Parathyroid adenoma (tissue), 2 donors: Measurements from ENCODE around the gene TPRG1L.

Experiments used
- H2AFZ ChIP-seq: fragments of 300-600 bp; sonication (generic); one replicate; pipeline ENCODE4 v1.7.0; 2017; ENCODE audit warnings: antibody characterized with exemption, mild to moderate bottlenecking
- H3K27ac ChIP-seq: fragments of 300-600 bp; sonication (generic); one replicate; pipeline ENCODE4 v1.7.0; 2017
- H3K27me3 ChIP-seq: fragments of 300-600 bp; sonication (generic); one replicate; pipeline ENCODE4 v1.7.0; 2017; ENCODE audit warnings: low read length; ENCODE audit not compliant: control insufficient read depth, insufficient read depth
- H3K36me3 ChIP-seq: fragments of 300-600 bp; sonication (generic); one replicate; pipeline ENCODE4 v1.7.0; 2017; ENCODE audit warnings: low read length; ENCODE audit not compliant: control insufficient read depth, insufficient read depth
- H3K4me1 ChIP-seq: fragments of 300-600 bp; sonication (generic); one replicate; pipeline ENCODE4 v1.7.0; 2017; ENCODE audit warnings: control low read depth
- H3K4me2 ChIP-seq: fragments of 300-600 bp; sonication (generic); one replicate; pipeline ENCODE4 v1.7.0; 2017; ENCODE audit warnings: low read length
- H3K4me3 ChIP-seq: fragments of 300-600 bp; sonication (generic); one replicate; pipeline ENCODE4 v1.7.0; 2017; ENCODE audit warnings: low read depth, low read length
- H3K79me2 ChIP-seq: fragments of 300-600 bp; sonication (generic); one replicate; pipeline ENCODE4 v1.7.0; 2017; ENCODE audit warnings: control low read depth
- H3K9ac ChIP-seq: fragments of 300-600 bp; sonication (generic); one replicate; pipeline ENCODE4 v1.7.0; 2017; ENCODE audit warnings: mild to moderate bottlenecking
- H3K9me3 ChIP-seq: fragments of 300-600 bp; sonication (generic); one replicate; pipeline ENCODE4 v1.7.0; 2017; ENCODE audit warnings: low read length; ENCODE audit not compliant: control insufficient read depth
- TF ChIP-seq, protein P1 (sequence below): fragments of 300-600 bp; sonication (generic); IDR thresholded peaks from one replicate; pipeline ENCODE4 v1.7.0; 2017; ENCODE audit warnings: antibody characterized with exemption, mild to moderate bottlenecking
- donor health status: primary hyperparathyroidism.

The TPRG1L gene

DNA sequence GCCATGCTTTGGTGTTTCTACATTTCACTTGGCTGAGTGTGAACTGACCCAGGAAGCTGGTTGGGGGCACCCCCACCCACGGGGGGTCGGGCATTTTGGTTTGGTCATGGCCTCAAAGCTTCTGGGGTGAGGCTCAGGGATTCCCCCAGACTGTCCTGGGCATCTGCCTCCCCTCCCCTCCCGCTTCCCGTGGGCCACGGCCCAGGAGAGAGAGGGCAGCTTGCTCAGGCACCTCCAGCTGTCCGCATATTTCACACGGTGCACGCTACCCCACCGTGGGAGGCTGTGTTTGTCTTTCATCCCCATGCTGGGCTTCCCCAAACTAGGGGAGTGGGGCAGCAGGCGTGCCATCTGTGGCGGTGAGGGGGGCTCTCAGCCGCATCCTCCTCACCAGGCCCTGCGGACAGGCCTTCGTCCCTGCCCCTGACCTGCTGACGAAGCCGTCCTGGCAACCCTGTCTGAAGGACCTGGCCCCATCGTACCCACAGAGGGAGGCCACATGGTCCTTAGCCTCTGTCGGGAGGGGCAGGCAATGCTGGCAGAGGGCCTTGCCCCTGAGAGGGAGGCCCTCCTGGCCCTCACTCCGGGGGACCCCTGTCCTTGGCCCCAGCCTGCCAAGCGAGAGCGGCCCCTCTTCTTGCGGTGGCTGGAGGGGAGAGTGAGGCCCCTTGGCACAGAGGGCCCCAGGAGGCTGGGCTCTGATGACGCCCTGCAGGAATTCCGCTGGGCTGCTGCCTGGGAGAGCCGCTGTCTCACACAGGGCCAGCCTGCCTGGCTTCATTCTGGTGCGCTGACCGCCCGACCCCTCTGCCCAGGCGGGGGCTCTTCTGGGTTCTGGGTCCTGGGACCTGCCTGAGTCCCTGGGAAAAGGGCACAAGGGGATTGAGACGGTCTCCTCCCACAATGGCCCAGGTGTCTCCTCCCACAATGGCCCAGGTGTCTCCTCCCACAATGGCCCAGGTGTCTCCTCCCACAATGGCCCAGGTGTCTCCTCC lies 49.6 kb downstream of the TPRG1L start:
- no peak overlapping the region for H2AFZ ChIP-seq
- no peaks in the 10 kb centered on the region for H3K4me1 ChIP-seq
- H3K27ac ChIP-seq, result no peak overlapping the region
- H3K9ac ChIP-seq, result no peak overlapping the region
- H3K27me3 ChIP-seq, result no peaks in the 10 kb centered on the region
- H3K4me2 ChIP-seq, result no peak overlapping the region
- no peaks in the 10 kb centered on the region for H3K36me3 ChIP-seq
- H3K4me3 ChIP-seq, result no peak overlapping the region
- TF ChIP-seq, protein P1, sequence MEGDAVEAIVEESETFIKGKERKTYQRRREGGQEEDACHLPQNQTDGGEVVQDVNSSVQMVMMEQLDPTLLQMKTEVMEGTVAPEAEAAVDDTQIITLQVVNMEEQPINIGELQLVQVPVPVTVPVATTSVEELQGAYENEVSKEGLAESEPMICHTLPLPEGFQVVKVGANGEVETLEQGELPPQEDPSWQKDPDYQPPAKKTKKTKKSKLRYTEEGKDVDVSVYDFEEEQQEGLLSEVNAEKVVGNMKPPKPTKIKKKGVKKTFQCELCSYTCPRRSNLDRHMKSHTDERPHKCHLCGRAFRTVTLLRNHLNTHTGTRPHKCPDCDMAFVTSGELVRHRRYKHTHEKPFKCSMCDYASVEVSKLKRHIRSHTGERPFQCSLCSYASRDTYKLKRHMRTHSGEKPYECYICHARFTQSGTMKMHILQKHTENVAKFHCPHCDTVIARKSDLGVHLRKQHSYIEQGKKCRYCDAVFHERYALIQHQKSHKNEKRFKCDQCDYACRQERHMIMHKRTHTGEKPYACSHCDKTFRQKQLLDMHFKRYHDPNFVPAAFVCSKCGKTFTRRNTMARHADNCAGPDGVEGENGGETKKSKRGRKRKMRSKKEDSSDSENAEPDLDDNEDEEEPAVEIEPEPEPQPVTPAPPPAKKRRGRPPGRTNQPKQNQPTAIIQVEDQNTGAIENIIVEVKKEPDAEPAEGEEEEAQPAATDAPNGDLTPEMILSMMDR, result no peak
- H3K79me2 ChIP-seq, result no peaks in the 10 kb centered on the region
- no peaks in the 10 kb centered on the region for H3K9me3 ChIP-seq

DNA sequence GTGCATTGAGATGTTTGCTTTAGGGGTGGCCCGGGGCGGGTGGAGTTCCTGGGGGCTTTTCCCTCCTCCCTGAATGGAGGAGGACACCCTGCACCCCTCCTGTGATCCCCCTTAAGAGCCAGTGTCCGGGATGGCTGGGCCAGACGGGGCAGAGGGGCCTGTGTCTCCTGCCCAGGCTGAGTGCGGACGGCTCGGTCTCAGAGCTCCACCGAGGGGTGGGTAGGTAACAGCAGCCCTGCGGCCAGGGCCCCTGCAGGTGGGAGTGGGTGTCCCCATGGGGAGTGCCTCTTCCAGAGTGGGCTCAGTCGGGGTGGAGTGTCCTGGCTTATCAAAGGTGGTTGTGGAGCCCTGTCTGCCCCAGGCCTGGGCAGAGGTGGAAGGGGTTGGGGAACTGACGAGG lies 50.6 kb downstream of the TPRG1L start:
- H3K27me3 ChIP-seq, result no peaks in the 10 kb centered on the region
- no peaks in the 10 kb centered on the region for H3K79me2 ChIP-seq
- no peaks in the 10 kb centered on the region for H3K4me1 ChIP-seq
- H3K9ac ChIP-seq, result no peak overlapping the region
- H3K4me3 ChIP-seq, result no peak overlapping the region
- H2AFZ ChIP-seq, result no peak overlapping the region
- H3K9me3 ChIP-seq, result no peaks in the 10 kb centered on the region
- H3K36me3 ChIP-seq, result no peaks in the 10 kb centered on the region
- no peak overlapping the region for H3K27ac ChIP-seq
- TF ChIP-seq, protein P1, result no peak
- H3K4me2 ChIP-seq, result no peak overlapping the region

DNA sequence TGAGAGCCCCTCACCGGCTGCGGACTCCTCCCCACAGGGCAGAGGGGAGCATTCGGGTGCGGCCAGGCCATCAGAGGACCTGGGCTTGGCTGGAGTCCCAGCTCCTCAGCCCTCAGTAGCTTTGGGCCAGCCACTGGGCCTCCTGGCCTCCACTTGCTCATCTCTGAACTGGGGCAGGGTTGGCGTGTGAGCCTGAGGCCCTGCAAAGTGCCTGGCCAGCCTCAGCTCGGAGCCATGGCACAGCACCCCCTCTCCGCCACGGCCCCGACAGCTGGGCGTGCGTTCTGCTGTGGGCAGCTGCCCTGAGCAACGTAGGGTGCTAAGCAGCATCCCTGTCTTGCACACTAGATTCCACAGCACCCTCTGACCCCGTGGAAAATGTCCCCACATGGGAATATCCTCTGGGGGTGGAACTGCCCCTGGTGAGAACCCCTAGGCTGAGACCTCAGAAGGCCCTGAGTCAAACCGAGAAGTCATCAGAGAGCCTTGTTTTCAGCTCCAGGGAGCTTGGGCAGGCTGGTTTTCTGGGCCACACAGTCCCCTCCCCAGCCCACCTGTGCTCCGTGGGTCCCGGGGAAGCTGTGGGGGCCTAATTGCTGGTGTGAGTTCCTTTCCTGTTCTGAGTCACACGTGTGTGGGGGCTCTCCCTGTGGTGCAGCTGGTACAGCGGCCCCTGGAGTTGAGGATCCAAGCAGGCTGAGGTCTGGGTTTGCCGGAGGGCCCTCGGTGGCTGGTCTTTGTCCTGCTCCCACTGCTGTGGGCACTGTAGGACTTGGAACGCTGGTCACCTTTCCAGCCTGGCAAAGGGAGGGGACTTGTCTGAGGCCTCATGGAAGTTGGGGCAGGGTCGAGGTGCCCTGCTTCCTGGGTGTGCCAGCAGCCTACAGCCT lies 52.0 kb downstream of the TPRG1L start:
- no peak overlapping the region for H3K9ac ChIP-seq
- H3K4me1 ChIP-seq, result no peaks in the 10 kb centered on the region
- no peak overlapping the region for H3K4me2 ChIP-seq
- no peak overlapping the region for H3K27ac ChIP-seq
- TF ChIP-seq, protein P1, result no peak
- H2AFZ ChIP-seq, result no peak overlapping the region
- H3K27me3 ChIP-seq, result no peaks in the 10 kb centered on the region
- H3K9me3 ChIP-seq, result no peaks in the 10 kb centered on the region
- no peaks in the 10 kb centered on the region for H3K79me2 ChIP-seq
- H3K36me3 ChIP-seq, result no peaks in the 10 kb centered on the region
- no peak overlapping the region for H3K4me3 ChIP-seq

DNA sequence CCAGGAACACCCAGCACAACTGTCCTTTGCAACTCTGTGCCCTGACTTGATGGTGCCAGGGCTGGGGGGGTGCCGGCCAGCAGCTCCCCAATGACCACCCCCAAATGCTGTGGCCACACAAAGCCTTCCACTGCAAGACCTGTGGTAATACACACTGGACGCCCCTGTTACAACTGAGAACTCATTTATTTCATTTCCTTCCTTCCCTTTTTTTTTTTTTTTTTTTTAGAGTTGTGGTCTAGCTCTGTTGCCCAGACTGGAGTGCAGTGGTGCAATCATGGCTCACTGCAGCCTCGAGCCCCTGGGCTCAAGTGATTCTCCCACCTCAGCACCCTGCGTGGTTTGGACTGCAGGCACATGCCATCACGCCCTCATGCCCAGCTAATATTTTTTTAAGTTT lies 52.7 kb downstream of the TPRG1L start:
- H3K9ac ChIP-seq, result no peak overlapping the region
- H2AFZ ChIP-seq, result no peak overlapping the region
- TF ChIP-seq, protein P1, result no peak
- no peaks in the 10 kb centered on the region for H3K36me3 ChIP-seq
- H3K27me3 ChIP-seq, result no peaks in the 10 kb centered on the region
- no peak overlapping the region for H3K4me3 ChIP-seq
- no peaks in the 10 kb centered on the region for H3K79me2 ChIP-seq
- H3K9me3 ChIP-seq, result no peaks in the 10 kb centered on the region
- no peak overlapping the region for H3K27ac ChIP-seq
- H3K4me1 ChIP-seq, result no peaks in the 10 kb centered on the region
- no peak overlapping the region for H3K4me2 ChIP-seq
